Inferior parietal cortex (tissue), 1 donor: ENCODE measurements around the gene NCAPG2.

Experiments used
- DNase-seq: peaks from one replicate; pipeline ENCODE4 v3.0.0-alpha.2; 2016; ENCODE audit errors: extremely low spot score

NCAPG2 gene

DNA sequence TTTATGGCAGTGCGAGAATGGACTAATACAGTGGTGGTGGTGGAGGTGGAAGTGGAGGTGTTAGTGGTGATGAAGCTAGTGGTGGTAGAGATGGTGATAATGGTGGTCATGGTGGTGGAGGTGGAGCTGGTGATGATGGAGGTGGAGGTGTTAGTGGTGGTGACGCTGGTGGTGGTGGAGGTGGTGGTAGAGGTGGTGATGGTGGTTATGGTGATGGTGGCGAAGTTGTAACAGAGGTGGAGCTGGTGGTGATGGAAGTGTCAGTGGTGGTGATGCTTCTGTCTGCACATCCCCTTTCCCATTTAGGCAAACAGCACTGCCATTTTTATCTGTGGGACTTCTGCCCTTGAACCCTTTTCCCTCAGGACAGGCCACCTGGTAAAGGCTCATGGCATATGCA, 109.5 kb downstream of the NCAPG2 start:
- DNase-seq: no peak

- no peak for DNase-seq
Measured at GRCh38 chr7:158592541-158592940, 112.1 kb downstream of the NCAPG2 start.

- DNase-seq: no peak
Measured at GRCh38 chr7:158591944-158592343, 112.7 kb downstream of the NCAPG2 start.

GRCh38 chr7:158590181-158590530, 114.4 kb downstream of the NCAPG2 start:
- no peak for DNase-seq

- DNase-seq: no peak
Measured at GRCh38 chr7:158589653-158590052, 115.0 kb downstream of the NCAPG2 start.

- no peak for DNase-seq
Measured at GRCh38 chr7:158588878-158589442, 115.6 kb downstream of the NCAPG2 start.

- DNase-seq: no peak
Measured at GRCh38 chr7:158588085-158588877, 116.3 kb downstream of the NCAPG2 start.

GRCh38 chr7:158587162-158588084, 117.2 kb downstream of the NCAPG2 start, which contains the start of gene PTPRN2:
Gene PTPRN2, minus strand, starts transcription at chr7:158587823.
- DNase-seq: no peak

DNA sequence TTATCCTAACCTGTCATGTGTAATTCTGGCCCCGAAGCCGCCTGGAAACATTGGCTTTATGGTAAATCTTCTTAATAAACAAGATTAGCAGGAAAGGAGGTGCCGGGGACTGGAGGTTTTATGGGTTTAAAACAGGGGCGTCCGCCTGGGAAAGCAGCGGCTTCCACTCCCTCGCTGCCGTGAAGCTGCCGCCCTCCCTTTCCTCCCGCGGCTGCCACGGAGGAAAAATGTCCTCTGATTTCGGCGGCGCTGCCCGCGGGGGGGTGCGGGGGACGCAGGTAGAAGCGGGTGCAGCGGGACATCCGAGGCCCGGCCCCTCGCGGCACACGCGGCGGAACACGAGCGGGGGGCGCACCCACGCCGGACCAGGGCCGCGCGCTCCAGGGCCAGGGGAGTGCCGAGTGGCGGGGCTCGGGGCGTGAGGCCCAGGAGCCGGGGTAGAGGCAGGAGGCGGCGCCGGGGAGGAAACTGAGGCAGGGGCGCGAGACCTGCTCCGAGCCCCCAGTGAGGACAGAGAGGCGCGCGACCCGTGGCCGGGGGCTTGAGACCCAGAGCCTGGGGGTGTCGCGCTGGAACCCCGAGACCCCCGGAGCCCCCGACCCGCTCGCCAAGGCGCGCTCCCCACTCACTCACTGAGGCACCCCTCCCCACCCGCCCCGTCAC, 118.0 kb downstream of the NCAPG2 start:
- no peak for DNase-seq

DNA sequence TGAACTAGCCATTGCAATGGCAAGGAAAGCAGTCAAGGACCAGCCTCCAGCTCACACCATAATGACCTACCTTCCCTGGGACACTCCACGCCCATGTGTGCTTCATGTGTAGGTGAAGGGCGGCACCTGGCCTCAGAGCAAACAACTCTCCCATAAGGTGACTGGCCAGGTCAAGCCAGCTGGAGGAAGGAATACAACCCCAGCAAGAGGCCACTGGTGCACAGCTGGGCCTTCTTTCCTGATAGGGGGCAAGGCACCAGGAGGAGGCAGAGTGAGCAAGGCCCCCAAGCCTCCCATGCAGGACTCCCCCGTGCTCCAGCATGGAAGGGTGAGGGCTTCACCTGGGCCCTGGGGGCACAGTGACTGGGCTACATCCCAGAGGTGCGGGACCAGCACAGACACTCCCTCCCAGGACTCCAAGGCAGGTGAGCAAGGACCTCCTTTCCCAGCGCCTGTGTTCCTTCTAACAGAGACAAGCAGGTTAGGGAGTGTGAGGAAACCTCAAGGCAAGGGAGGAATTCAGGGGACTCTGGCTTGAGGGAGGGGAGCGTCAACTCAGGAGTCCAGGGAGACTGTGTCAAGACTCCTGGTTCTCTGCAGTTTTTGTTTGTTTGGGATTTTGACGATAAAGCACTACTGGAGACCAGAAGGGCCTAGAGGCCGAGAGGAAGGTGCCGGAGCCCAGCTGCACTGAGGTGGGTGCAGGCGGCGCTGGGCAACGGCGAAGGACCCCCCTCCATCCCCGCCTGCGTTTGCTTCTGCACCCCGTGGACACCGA, 118.7 kb downstream of the NCAPG2 start:
- no peak for DNase-seq

DNA sequence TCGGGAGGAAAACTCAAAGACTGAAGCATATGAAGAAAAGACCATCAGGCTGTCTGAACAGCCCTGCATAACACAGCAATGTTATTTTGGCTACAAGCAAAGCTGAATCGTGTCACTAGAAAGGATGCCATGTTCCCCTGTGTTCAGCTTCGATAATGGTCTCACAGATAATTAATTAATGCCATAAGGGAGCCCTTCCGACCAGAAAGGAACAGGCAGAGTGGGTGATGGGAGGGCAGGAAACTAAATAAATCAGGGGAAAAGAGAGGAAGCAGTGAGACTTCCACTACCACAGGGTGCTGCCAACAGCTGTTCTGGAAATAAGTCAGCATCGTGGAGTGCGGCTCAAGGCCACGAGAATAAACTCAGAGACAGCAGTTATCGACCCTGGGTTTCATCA, 120.2 kb downstream of the NCAPG2 start:
- DNase-seq: no peak

DNA sequence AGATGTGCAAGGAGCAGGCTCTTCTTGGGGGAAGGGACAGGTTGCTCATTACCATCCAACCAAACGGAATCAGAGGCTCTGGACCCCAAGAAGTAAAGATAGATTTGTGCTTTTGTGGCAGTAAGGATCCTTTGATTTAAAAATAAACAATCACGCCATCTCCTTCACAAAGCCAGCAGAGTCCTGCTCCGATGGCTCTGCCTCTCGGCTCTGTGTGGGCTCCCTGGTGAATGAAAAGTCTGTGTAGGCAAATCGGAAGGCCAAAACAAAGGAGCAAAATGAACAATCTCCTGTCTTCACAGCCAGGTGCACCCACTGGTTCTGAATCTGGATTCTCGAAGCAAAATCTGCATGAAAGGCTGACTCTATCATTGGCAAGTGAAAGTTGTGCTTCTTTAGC, 120.8 kb downstream of the NCAPG2 start:
- DNase-seq: no peak

DNA sequence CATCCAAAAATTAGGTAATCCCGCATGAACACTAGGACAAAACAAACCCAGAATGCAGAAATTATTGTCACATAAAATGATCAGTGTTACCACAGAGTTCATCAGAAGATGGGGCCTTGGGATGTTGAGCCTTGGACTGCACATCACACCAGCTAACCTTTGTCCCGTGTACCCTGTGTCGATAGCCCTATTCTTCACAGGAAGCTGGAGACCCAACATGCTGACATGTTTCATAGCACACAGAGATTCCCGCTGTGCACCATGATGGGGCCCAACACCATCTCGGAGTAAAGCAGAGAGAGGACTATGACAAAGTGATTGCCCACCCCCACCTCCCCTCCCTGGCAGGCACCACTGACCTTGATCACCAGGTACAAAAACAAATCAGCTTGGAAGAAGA, 121.5 kb downstream of the NCAPG2 start:
- DNase-seq: no peak

DNA sequence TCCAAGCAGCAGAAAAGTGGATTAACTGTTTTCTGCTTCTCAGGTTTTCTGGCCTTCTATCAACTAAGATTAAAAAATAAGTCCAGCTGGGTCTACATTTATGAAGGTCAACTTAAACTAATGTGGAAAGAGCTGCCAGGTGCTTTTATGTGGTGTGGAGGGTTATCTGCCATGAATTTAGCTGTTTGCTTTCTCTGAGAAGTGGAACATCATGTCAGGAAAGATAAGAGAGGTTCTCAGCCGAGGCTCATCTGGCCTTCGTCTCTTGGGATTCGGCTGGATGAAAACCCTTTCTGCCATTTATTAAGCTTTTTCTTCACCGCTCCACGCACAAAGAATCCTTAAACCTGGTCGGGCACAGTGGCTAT, 122.5 kb downstream of the NCAPG2 start:
- no peak for DNase-seq

- DNase-seq: no peak
Measured at GRCh38 chr7:158581440-158582088, 123.0 kb downstream of the NCAPG2 start.
